Measurements from ENCODE around the gene PDE11A.

Gene PDE11A

DNA sequence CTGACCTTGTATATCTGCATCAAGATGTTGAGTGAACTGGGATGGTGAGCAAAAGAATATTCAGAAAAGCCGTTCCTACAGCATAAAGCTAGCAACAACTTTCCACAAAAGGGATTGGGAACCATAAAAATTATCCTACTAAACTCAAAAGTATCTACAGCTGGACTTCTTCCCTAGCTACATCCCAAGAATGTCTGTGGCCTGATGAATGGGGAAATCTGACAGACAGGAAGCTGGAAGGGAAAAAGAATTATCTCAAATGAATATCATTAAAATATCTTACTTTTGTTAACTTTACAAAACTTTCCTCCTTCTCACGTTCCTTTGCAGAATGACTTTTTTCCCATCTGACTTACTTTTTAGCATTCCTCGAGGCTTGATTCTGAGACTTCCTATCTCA lies 150.9 kb downstream of the PDE11A start:
- DNase-seq = no peak

GRCh38 chr2:177917169-177917568 lies 155.4 kb downstream of the PDE11A start:
- DNase-seq = no peak

- DNase-seq = no peak
Observed at GRCh38 chr2:177916342-177916741, 156.2 kb downstream of the PDE11A start.

GRCh38 chr2:177914247-177914646 lies 158.3 kb downstream of the PDE11A start:
- DNase-seq = no peak

GRCh38 chr2:177909962-177910361 lies 162.6 kb downstream of the PDE11A start:
- no peak for DNase-seq

- no peak for DNase-seq
Observed at GRCh38 chr2:177908824-177909223, 163.8 kb downstream of the PDE11A start.

- DNase-seq = no peak
Observed at GRCh38 chr2:177908182-177908581, 164.4 kb downstream of the PDE11A start.

DNA sequence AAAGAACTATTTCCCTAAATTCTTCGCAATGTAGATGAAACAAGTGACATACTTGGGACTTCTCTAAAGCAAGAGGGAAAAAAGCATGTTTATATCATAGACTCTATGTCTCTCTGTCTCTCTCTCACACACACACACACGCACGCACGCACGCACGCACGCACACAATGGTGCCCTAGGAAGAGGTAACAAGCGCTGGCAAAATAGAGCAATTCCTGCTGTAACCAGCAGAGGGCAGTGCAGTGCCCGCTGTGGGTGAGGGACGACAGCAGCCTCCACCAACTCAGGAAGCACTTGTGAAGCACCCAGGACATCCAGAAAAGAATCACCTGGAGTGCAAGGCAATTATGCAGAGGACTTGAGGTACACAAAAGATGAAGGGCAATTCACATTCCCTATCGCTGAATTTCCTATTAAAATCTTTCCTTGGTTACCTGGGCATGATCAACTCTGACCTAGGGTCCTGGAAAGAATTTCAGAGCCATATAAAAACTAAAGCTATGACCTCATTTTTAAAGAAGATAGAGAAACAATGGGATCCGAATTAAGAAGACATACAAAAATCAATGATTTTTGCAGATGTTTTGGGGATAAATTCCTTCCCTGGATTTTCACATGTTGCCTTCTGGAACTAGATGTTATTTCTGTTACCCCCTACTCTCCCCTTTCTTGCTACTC lies 166.4 kb downstream of the PDE11A start:
- DNase-seq = peak; percentile 15 to 45

GRCh38 chr2:177905640-177906039 lies 166.9 kb downstream of the PDE11A start:
- DNase-seq = no peak

- no peak for DNase-seq
Observed at GRCh38 chr2:177902395-177903163, 170.0 kb downstream of the PDE11A start.

GRCh38 chr2:177900082-177900481 lies 172.5 kb downstream of the PDE11A start:
- DNase-seq = no peak

DNA sequence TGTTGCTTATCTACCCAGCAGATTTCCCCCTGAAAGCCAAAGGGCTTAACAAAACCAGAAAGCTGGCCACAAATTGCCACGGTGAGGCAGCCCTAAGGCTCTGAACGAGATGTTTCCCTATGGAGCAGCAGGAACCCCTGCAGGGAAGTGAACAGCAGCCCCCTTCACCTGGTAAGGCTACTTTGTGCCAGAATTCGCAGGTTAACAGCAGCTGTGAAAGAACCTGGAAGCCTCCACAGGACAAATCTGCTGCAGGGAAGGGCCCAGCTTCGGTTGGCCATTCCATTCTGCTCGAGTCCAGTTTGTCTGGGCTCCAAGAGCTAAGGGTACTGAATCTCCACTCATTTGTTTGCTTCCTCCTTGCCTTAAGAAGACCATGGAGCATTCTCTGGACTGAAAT lies 175.3 kb downstream of the PDE11A start:
- DNase-seq = no peak

DNA sequence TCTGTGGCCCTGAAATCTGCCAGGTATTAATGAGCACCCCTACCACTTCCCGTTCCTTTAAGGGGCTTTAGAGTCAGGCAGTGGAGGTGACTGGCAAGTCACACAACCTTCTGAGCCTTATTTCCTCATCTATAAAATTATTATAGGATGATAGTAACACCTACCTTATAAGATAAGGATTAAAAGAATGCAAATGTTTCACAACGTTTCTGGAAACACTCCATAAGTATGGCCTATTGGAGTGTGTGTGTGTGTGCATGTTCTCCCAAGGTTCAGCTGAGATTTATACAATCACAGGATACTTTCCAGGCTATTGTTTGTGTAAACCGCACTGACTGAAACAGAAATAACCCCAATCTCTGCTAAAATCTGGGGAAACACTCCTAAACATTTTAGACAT lies 176.0 kb downstream of the PDE11A start:
- no peak for DNase-seq

DNA sequence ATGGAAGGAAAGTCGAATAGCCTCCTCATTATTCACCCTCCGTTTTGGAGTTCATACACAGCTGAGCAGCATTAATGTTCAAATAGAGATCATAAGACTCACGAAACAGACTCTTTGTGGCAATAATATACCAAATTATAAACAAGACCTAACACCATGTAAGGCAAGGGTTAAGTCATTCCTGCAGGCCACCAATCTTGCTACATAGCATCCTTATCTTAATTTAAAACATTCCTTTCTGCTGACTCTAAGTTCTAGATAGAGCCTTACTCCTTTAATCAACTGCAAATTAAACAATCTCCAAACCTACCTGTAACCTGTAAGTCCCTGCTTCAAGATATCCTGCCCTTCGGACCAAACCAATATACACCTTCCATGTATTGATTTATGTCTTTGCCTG lies 178.0 kb downstream of the PDE11A start:
- no peak for DNase-seq

DNA sequence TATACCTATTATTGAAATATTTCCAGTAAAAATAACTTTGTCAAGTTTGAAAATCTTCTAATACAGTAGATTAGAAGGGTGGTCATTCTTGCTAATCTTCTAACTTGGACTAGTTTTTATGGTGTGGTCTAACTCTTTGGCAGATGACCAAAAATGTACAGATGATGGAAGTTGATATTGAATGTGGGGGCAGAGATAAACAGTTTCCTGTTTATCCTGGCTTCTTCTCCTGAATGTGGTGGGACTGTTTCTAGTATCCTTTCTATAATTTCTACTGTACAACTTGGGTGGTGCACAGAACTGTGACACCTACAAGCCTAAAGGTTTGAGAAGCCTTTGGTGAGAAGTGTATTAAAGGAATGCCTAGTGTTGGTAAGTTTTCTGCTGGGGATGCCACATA lies 178.7 kb downstream of the PDE11A start:
- no peak for DNase-seq

- DNase-seq = no peak
Observed at GRCh38 chr2:177891533-177891932, 181.0 kb downstream of the PDE11A start.

GRCh38 chr2:177889818-177890460 lies 182.6 kb downstream of the PDE11A start:
- DNase-seq = no peak

- DNase-seq = no peak
Observed at GRCh38 chr2:177888581-177888980, 184.0 kb downstream of the PDE11A start.

- no peak for DNase-seq
Observed at GRCh38 chr2:177887722-177888121, 184.9 kb downstream of the PDE11A start.

DNA sequence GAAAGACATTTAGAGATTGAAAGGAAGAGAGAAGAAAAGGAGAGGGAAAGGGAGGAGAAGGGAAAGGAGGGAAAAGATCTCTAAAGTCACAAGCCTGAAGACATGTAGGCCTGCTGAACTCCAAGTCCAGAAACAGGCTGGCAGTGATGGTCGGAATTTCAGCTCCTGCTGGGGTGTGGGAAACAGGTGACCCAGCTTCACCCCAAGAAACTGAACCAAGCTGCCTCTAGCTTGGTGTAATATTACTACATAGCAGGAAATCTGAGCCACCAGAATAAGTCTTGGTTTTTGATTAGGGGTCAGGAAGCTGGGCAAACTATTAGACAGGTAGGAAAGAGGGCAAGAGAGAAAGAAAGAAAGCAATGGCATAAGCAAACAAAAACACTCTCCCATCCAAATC lies 185.8 kb downstream of the PDE11A start:
- DNase-seq = no peak

DNA sequence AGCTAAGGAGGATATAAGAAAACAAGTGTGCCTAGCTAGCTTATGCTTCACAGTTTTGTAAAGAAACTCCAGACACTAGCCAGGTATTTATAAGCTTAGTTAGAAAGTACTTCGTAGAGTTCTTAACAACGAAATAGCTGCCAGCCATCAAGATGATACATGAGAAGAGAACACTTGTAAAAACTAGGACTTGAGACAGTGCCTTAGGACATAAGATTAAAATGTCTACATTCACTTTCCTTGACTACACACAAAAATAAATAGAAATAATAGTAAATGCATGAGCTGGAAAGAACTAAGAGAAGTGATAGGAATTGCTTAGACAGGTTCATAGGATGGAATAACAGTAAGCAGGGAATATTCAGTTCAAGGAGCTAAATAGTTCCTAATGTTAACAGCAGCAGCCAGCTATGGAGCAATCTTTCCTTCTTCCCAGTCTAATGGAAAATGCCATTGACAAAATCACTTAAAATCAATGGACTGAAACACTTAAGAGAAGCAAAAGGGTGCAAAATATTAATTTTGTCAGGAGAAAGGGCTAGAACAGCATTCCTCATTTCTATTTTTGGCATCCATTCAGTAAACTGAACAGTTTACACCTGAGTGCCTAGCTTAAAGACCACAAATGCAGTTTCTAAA lies 186.6 kb downstream of the PDE11A start:
- no peak for DNase-seq

- no peak for DNase-seq
Observed at GRCh38 chr2:177883177-177883576, 189.4 kb downstream of the PDE11A start.

GRCh38 chr2:177882501-177882900 lies 190.1 kb downstream of the PDE11A start:
- no peak for DNase-seq

DNA sequence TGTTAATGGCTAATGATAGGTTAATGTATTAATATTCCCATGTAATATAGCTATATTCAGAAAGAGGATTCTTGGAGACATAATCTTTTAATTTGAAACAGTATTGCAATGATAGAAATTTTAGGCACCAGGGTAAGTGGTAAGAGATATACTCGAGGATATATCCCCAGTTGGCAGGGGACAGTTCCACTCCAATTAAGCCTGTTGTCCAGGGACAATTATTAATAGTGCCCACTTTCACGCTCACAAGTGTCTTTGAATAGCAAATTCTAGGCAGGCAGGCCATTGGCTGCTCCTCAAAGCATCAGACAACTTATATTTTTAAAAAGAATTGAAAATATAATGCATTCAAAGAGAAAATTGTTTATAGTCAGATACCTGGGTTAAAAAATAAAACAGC lies 190.7 kb downstream of the PDE11A start:
- no peak for DNase-seq
